Neural crest cell (in vitro differentiated cells): ENCODE results near the gene PRKD2. TPM values are rescaled to one million over a fixed set of nuclear protein-coding genes. Genes with fewer than 3 reads are reported as not detected.
A peak's percentile ranks its signal among the peaks of the same experiment; 100 is the strongest.

Experiments used
- DNase-seq: peaks from one replicate; pipeline ENCODE4 v3.0.0; 2021; ENCODE audit warnings: low read depth, mixed read lengths, low spot score
- H3K27ac Mint-ChIP-seq: one replicate; pipeline ENCODE4 v1.8.0; 2021; ENCODE audit warnings: mild to moderate bottlenecking, mixed read lengths; ENCODE audit not compliant: unreplicated experiment
- H3K27me3 Mint-ChIP-seq: 2 replicates; pipeline ENCODE4 v1.8.0; 2021; ENCODE audit warnings: low read depth, mild to moderate bottlenecking, mixed read lengths
- H3K36me3 Mint-ChIP-seq: 2 replicates; pipeline ENCODE4 v1.8.0; 2021; ENCODE audit warnings: low read depth, mild to moderate bottlenecking, mixed read lengths
- H3K4me1 Mint-ChIP-seq: 2 replicates; pipeline ENCODE4 v1.8.0; 2021; ENCODE audit warnings: mixed read lengths
- H3K4me3 Mint-ChIP-seq: one replicate; pipeline ENCODE4 v1.8.0; 2021; ENCODE audit warnings: mild to moderate bottlenecking, mixed read lengths
- H3K9me3 Mint-ChIP-seq: 2 replicates; pipeline ENCODE4 v1.8.0; 2021; ENCODE audit warnings: mixed read lengths
- total RNA-seq: library from RNA; stranded (reverse); gene quantifications from 2 replicates; pipeline ENCODE4 v1.2.1, GENCODE V29; 2021
- TF ChIP-seq, protein P1 (sequence below): fragments of 200-600 bp; sonication (generic); conservative IDR thresholded peaks from 2 replicates; pipeline ENCODE4 v1.5.0; 2021; ENCODE audit warnings: antibody characterized with exemption, mild to moderate bottlenecking

The PRKD2 gene
- total RNA-seq, 1 donor from 2014 or later: 55.5 TPM

DNA sequence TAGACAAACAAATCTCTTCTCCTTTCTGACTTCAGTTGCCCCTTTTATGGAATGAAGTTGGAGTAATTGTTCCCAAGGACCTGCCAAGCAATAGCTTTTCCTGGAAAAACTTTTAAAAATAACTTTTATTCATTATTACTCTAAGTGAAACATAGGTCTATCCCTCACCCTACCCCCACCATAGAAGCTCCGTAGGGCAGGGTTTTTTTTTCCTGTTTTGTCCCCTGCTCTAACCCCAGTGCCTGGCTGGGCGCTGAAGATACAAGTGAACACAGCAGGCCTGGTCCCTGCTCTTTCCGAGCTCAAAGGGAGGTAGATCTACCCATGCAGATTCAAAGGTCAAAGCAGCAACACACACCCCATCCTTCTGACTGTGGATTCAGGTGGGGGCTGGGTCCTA is 72.2 kb downstream of the PRKD2 start:
- H3K4me3 Mint-ChIP-seq: no peak overlapping the region
- H3K4me1 Mint-ChIP-seq: peaks cover 5% of the 10 kb centered on the region
- TF ChIP-seq, protein P1, sequence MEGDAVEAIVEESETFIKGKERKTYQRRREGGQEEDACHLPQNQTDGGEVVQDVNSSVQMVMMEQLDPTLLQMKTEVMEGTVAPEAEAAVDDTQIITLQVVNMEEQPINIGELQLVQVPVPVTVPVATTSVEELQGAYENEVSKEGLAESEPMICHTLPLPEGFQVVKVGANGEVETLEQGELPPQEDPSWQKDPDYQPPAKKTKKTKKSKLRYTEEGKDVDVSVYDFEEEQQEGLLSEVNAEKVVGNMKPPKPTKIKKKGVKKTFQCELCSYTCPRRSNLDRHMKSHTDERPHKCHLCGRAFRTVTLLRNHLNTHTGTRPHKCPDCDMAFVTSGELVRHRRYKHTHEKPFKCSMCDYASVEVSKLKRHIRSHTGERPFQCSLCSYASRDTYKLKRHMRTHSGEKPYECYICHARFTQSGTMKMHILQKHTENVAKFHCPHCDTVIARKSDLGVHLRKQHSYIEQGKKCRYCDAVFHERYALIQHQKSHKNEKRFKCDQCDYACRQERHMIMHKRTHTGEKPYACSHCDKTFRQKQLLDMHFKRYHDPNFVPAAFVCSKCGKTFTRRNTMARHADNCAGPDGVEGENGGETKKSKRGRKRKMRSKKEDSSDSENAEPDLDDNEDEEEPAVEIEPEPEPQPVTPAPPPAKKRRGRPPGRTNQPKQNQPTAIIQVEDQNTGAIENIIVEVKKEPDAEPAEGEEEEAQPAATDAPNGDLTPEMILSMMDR: no peak
- H3K27me3 Mint-ChIP-seq: peaks cover 78% of the 10 kb centered on the region
- peaks cover 10% of the 10 kb centered on the region for H3K36me3 Mint-ChIP-seq
- H3K9me3 Mint-ChIP-seq: peaks cover 5% of the 10 kb centered on the region
- DNase-seq: no peak
- H3K27ac Mint-ChIP-seq: no peak overlapping the region

DNA sequence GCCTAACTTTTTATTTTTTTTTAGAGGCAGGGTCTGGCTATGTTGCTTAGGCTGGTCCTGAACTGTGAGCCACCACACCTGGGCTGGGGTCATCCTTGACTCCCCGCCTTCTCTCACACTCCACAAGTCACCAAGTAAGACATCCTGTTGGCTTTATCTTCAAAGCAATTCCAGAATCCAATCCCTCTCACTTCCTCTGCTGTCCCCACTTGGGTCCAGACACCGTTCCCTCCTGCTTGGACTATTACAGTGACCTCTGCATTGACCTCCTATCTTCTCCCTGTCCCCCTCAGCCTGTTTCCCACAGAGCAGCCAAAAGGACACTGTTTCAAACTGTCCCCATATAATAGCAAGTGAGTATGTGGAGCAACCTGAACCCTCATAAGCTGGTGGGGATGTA is 76.3 kb downstream of the PRKD2 start:
- H3K36me3 Mint-ChIP-seq: no peaks in the 10 kb centered on the region
- TF ChIP-seq, protein P1: no peak
- H3K4me1 Mint-ChIP-seq: no peaks in the 10 kb centered on the region
- H3K4me3 Mint-ChIP-seq: no peak overlapping the region
- H3K27me3 Mint-ChIP-seq: peaks cover 52% of the 10 kb centered on the region
- no peak overlapping the region for H3K27ac Mint-ChIP-seq
- DNase-seq: no peak
- no peaks in the 10 kb centered on the region for H3K9me3 Mint-ChIP-seq

DNA sequence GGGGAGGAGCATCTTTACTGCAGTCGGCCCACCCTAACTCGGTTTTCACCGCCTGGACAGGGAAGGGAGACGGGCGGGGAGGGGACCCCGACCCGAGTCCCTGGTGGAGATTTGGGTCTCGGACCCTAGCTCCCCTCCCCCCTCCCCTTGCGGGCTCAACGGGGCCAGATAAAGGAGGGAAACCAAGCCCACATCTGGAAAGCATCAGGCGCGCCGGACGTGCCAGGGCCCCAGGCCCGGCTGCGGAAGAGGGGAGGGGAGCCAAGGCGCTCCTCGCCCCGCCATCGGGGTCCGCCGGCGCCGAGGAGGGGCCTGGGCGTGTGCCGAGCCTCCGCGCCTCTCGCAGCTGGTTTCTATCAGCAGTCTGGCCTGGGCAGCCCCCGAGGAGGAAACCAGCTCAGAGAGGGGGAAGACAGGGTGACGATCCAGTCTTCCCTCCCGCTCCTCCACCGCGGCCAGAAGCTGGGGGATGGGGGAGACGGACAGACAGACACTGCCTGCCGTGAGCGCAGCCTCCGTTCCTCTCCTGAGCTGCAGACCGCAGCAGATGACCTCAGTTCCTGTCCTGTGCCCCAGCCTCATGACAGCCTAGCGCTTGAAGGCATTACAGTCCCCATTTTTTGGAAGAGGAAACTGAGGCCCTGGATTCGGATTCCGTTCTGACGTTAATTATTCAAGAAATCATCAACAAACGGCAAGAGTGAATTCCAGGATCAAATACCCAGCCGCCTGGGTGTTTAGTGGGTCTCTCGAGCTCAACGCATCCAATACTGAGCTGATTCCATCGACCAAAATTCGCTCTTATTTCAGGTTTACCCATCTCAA is 77.3 kb downstream of the PRKD2 start:
- no peaks in the 10 kb centered on the region for H3K4me1 Mint-ChIP-seq
- DNase-seq: peak; percentile 25
- H3K27me3 Mint-ChIP-seq: peaks cover 50% of the 10 kb centered on the region
- TF ChIP-seq, protein P1: no peak
- H3K4me3 Mint-ChIP-seq: peak overlapping the region; percentile 55
- H3K9me3 Mint-ChIP-seq: no peaks in the 10 kb centered on the region
- no peak overlapping the region for H3K27ac Mint-ChIP-seq
- no peaks in the 10 kb centered on the region for H3K36me3 Mint-ChIP-seq

DNA sequence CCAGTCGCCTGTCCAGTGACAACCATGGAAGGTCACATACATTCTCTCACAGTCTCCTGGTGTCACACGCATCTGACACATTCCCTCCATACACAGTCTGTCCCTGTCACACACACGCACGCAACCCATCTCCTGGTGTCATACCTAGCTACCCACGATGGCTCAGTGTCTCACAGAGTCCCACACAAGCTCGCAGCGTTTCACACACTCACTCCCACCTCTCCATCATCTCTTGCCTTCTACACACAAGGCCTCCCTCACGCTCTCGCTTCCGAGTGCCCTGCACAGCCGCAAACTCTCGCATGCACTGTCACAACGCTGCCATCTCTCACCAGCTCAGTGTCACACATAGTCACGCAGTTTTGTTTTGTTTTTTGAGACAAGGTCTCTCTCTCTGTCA is 79.7 kb downstream of the PRKD2 start:
- Mint-ChIP-seq H3K4me1 (peaks cover 11% of the 10 kb centered on the region), H3K27me3 (peaks cover 56% of the 10 kb centered on the region), H3K4me3 (no peak overlapping the region), H3K27ac (no peak overlapping the region), H3K9me3 (no peaks in the 10 kb centered on the region), H3K36me3 (no peaks in the 10 kb centered on the region)
- no peak for DNase-seq
- TF ChIP-seq, protein P1: no peak

DNA sequence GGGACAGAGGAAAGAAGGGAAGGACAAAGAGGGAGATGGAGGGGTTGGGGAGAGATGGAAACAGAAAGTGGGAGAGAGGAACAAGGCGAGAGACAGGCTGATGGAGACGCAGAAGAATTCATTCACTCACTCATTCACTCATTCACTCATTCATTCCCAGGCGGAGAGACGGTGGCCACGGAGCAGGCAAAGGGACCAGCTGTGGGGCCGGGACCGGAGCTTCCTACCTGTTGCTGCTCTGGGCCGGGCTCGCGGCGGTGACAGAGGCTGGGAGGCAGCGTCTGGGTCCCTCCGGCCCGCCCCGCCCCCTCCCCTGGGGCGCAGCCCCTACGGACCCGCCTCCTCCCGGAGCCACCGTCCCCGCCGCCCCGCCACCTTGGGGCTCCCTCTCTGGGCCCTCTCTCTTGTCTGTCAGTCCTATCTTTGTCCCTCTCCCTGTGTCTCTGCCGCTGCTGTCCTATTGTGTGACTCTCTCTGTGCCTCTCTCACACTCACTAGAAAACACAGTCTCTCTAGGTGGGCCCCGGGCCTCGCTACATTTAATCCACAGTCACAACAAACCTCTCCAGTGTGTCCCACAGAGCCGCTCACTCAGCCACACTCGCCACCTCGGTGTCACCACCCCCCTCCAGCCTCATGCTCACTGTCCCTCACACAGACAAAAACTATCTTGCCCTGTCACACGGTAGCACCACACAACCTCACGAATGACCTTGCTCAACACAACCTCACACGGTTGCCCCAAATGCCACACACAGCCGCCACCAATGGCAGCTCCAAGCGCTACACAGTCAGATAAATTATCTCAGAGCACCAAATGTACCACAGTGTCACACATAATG is 80.8 kb downstream of the PRKD2 start, which contains the start of gene GNG8:
TSS of gene GNG8 (minus strand) at position 283 of the 842 bp plus-strand sequence. CDS start 1,520 bp downstream, outside the sequence.
- Mint-ChIP-seq H3K27me3 (peaks cover 51% of the 10 kb centered on the region), H3K4me1 (peaks cover 18% of the 10 kb centered on the region), H3K9me3 (no peaks in the 10 kb centered on the region), H3K36me3 (no peaks in the 10 kb centered on the region), H3K27ac (no peak within 1 kb of the TSS), H3K4me3 (no peak within 1 kb of the TSS)
- DNase-seq: no peak
- TF ChIP-seq, protein P1: no peak
